Hepatocyte (in vitro differentiated cells): ENCODE data around the gene POLA2. TPM values are rescaled to one million over a fixed set of nuclear protein-coding genes. Genes with fewer than 3 reads are reported as not detected.
A peak's percentile ranks its signal among the peaks of the same experiment; 100 is the strongest.
"Not testable (repeated sequence)": the region's sequence is repeated elsewhere in the genome, so short reads cannot be mapped to it uniquely, and the experiment has no call there.

ENCODE experiments used
- DNase-seq: peaks from one replicate; pipeline ENCODE4 v3.0.0-alpha.2; 2016; ENCODE audit warnings: low spot score
- H2AFZ ChIP-seq: fragments of 200-600 bp; sonication (generic); 2 replicates; pipeline ENCODE4 v1.6.0; 2016; ENCODE audit warnings: antibody characterized with exemption, mild to moderate bottlenecking
- H3K27ac ChIP-seq: fragments of 200-600 bp; sonication (generic); 2 replicates; pipeline ENCODE4 v1.5.1; 2016; ENCODE audit warnings: mild to moderate bottlenecking
- H3K27me3 ChIP-seq: fragments of 200-600 bp; sonication (generic); 2 replicates; pipeline ENCODE4 v1.6.1; 2016
- H3K36me3 ChIP-seq: fragments of 200-600 bp; sonication (generic); replicated peaks from 2 replicates; pipeline ENCODE4 v1.5.1; 2016; ENCODE audit warnings: low read depth; ENCODE audit not compliant: insufficient read depth
- H3K4me1 ChIP-seq: fragments of 200-600 bp; sonication (generic); 2 replicates; pipeline ENCODE4 v1.5.1; 2016; ENCODE audit warnings: mild to moderate bottlenecking, moderate library complexity; ENCODE audit not compliant: insufficient read depth
- H3K4me2 ChIP-seq: fragments of 200-600 bp; sonication (generic); 2 replicates; pipeline ENCODE4 v1.6.0; 2016
- H3K4me3 ChIP-seq: fragments of 200-600 bp; sonication (generic); 2 replicates; pipeline ENCODE4 v1.5.1; 2016; ENCODE audit warnings: mild to moderate bottlenecking
- H3K79me2 ChIP-seq: fragments of 200-600 bp; sonication (generic); 2 replicates; pipeline ENCODE4 v1.6.0; 2017; ENCODE audit warnings: mild to moderate bottlenecking
- H3K9me2 ChIP-seq: fragments of 200-600 bp; sonication (generic); replicated peaks from 2 replicates; pipeline ENCODE4 v1.6.0; 2017; ENCODE audit warnings: mild to moderate bottlenecking; ENCODE audit not compliant: insufficient read depth
- H3K9me3 ChIP-seq: fragments of 200-600 bp; sonication (generic); 2 replicates; pipeline ENCODE4 v1.5.1; 2016; ENCODE audit warnings: low read depth, mild to moderate bottlenecking
- H4K20me1 ChIP-seq: fragments of 200-600 bp; sonication (generic); 2 replicates; pipeline ENCODE4 v1.6.0; 2016; ENCODE audit warnings: mild to moderate bottlenecking; ENCODE audit not compliant: insufficient read depth, poor library complexity, severe bottlenecking
- EZH2 ChIP-seq: fragments of 200-600 bp; sonication (generic); IDR thresholded peaks from 2 replicates; pipeline ENCODE4 v1.6.1; 2016; ENCODE audit warnings: antibody characterized with exemption, mild to moderate bottlenecking, borderline replicate concordance
- EZH2phosphoT487 ChIP-seq: fragments of 200-600 bp; sonication (generic); IDR thresholded peaks from one replicate; pipeline ENCODE4 v1.6.1; 2018; ENCODE audit warnings: antibody characterized with exemption, mild to moderate bottlenecking, low read depth, moderate library complexity; ENCODE audit not compliant: unreplicated experiment, severe bottlenecking
- WGBS: methylation state at CpG from one replicate; pipeline ENCODE4 v1.1.6; 2016; ENCODE audit warnings: low lambda C conversion rate; ENCODE audit errors: missing lambda C conversion rate; 5-methylcytosine and 5-hydroxymethylcytosine counted together
- polyA plus RNA-seq: library from polyadenylated mRNA; unstranded; fragments of >200 nt; fragmentation: Nextera tagmentation; extraction: Ambion mirVana; gene quantifications from 2 replicates; pipeline ENCODE4 v1.2.1, GENCODE V29; 2016
- total RNA-seq: library from RNA; depleted of rRNA; stranded (reverse); fragments of >200 nt; gene quantifications from 2 replicates; pipeline ENCODE4 v1.2.3, GENCODE V29; 2014
- TF ChIP-seq, protein P1 (sequence below): fragments of 200-600 bp; sonication (generic); IDR thresholded peaks from 2 replicates; pipeline ENCODE4 v1.5.1; 2016; ENCODE audit warnings: antibody characterized with exemption, mild to moderate bottlenecking; ENCODE audit not compliant: poor library complexity

Gene POLA2
- total and polyA plus RNA-seq, 2 experiments from 2014 or later, result 2.5 to 8.0 TPM

DNA sequence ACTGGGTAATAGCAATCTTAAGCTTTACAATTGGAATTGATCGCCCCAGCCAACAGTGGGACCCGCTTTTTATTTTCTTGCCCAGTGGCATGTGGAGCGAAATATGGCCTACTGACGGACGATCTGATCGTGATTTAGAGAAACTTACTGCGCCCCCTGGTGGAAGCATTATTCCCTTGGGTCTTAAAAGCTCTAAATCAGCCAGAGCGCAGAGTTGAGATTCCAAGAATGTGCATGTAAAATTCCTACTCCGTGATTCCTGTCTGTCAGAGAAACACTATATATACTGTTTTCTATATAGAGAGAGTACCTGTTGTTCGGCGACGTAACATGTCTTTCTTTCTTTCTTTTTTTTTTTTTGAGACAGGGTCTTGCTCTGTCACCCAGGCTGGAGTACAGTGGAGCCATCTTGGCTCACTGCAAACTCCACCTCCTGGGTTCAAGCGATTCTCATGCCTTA lies 68.2 kb downstream of the POLA2 start:
- Histone ChIP-seq H3K4me1 (peaks cover 13% of the 10 kb centered on the region), H2AFZ (no peak overlapping the region), H3K27ac (no peak overlapping the region), H4K20me1 (peaks cover 6% of the 10 kb centered on the region), H3K27me3 (no peaks in the 10 kb centered on the region), H3K9me3 (no peaks in the 10 kb centered on the region), H3K36me3 (no peaks in the 10 kb centered on the region), H3K9me2 (no peaks in the 10 kb centered on the region), H3K4me2 (peak overlapping the region; percentile 44), H3K79me2 (peaks cover 11% of the 10 kb centered on the region), H3K4me3 (no peak overlapping the region)
- no peak for TF ChIP-seq EZH2
- TF ChIP-seq, protein P1, sequence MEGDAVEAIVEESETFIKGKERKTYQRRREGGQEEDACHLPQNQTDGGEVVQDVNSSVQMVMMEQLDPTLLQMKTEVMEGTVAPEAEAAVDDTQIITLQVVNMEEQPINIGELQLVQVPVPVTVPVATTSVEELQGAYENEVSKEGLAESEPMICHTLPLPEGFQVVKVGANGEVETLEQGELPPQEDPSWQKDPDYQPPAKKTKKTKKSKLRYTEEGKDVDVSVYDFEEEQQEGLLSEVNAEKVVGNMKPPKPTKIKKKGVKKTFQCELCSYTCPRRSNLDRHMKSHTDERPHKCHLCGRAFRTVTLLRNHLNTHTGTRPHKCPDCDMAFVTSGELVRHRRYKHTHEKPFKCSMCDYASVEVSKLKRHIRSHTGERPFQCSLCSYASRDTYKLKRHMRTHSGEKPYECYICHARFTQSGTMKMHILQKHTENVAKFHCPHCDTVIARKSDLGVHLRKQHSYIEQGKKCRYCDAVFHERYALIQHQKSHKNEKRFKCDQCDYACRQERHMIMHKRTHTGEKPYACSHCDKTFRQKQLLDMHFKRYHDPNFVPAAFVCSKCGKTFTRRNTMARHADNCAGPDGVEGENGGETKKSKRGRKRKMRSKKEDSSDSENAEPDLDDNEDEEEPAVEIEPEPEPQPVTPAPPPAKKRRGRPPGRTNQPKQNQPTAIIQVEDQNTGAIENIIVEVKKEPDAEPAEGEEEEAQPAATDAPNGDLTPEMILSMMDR, result peak; percentile 69
- 12% methylated on average over 13 of the region's 13 CpGs for WGBS
- peak; percentile 97 for DNase-seq

DNA sequence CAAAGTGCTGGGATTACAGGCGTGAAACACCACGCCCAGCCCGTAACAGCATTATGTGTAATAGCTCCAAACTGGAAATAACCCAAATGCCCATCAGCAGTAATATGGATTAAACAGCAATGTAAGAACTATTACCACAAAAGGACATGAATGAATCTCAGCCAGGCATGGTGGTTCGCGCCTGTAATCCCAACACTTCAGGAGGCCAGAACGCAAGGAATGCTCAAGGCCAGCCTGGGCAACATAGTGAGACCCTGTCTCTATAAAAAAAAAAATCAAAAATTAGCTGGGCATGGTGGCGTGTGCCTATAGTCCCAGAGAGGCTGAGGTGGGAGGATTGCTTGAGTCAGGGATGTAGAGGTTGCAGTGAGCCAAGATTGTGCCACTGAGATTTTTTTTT lies 68.8 kb downstream of the POLA2 start:
- H2AFZ ChIP-seq, result no peak overlapping the region
- H3K9me2 ChIP-seq, result no peaks in the 10 kb centered on the region
- H3K79me2 ChIP-seq, result peaks cover 17% of the 10 kb centered on the region
- H3K27ac ChIP-seq, result no peak overlapping the region
- WGBS, result 94% methylated on average over 7 of the region's 7 CpGs
- H3K4me2 ChIP-seq, result no peak overlapping the region
- no peak for TF ChIP-seq EZH2phosphoT487
- no peak for TF ChIP-seq EZH2
- TF ChIP-seq, protein P1, result no peak
- no peak for DNase-seq
- no peaks in the 10 kb centered on the region for H3K36me3 ChIP-seq
- peaks cover 11% of the 10 kb centered on the region for H4K20me1 ChIP-seq
- H3K4me3 ChIP-seq, result no peak overlapping the region
- H3K27me3 ChIP-seq, result no peaks in the 10 kb centered on the region
- no peaks in the 10 kb centered on the region for H3K9me3 ChIP-seq
- H3K4me1 ChIP-seq, result peaks cover 19% of the 10 kb centered on the region

DNA sequence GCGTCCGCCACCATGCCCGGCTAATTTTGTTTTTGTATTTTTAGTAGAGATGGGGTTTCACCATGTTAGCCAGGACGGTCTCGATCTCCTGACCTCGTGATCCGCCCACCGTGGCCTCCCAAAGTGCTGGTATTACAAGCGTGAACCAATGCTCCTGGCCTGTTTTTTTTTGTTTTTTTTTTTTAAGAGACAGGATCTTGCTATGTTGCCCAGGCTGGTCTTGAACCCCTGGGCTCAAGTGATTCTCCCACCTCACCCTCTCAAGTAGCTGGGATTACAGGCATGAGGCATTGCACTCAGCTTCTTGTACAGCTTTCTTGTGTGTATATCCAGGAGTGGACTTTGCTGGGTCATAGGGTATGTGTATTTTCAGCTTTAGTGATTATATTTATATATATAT lies 70.8 kb downstream of the POLA2 start:
- WGBS, result 94% methylated on average over 9 of the region's 9 CpGs
- Histone ChIP-seq H3K4me1 (peaks cover 18% of the 10 kb centered on the region), H3K79me2 (peaks cover 38% of the 10 kb centered on the region), H4K20me1 (peaks cover 31% of the 10 kb centered on the region)
- not testable (repeated sequence) for H2AFZ ChIP-seq, H3K36me3 ChIP-seq, H3K9me3 ChIP-seq, H3K4me2 ChIP-seq, H3K4me3 ChIP-seq, H3K27ac ChIP-seq, DNase-seq, H3K9me2 ChIP-seq, H3K27me3 ChIP-seq

DNA sequence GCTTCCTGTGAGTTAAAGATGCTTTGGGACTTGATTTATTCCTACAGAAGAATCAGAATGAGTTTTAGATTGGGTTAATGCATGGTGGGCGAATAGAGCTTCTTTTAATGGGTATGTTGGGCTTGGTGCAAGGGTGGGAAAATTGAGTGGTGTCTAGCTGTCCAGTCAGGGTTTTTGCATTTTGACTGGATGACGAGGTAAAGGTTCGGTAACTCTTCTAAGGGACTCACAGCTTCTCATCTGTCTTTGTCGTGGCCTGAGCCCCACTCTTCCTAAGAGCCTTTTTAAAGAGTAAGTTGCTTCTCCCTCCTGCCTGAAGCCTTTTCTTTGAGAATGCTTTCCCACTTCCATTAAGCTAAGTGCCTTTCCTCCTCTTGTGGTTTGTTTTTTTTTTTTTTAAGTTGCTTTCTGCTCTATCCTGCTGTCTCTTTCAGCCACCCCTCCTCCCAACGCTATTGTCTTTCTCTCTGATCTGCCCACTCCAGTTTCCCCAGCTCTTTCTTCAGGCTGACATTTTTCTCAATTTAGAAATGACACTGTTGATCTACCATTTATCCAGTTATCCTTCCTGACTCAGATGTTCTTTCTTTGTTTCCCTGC lies 73.0 kb downstream of the POLA2 start:
- WGBS, result 15% methylated on average over 5 of the region's 5 CpGs
- no peak for TF ChIP-seq EZH2
- TF ChIP-seq, protein P1, result no peak
- TF ChIP-seq EZH2phosphoT487, result no peak
- Histone ChIP-seq H4K20me1 (peaks cover 52% of the 10 kb centered on the region), H3K27ac (peak overlapping the region; percentile 87), H3K4me1 (peaks cover 12% of the 10 kb centered on the region), H3K79me2 (peaks cover 60% of the 10 kb centered on the region), H3K4me3 (peak overlapping the region; percentile 64), H3K27me3 (no peaks in the 10 kb centered on the region), H2AFZ (no peak overlapping the region), H3K9me3 (no peaks in the 10 kb centered on the region), H3K36me3 (no peaks in the 10 kb centered on the region), H3K9me2 (no peaks in the 10 kb centered on the region), H3K4me2 (peak overlapping the region; percentile 97)
- no peak for DNase-seq
